SHP77 (cell line): Measurements from ENCODE around the gene AHSP.
"Not testable (repeated sequence)": the region's sequence is repeated elsewhere in the genome, so short reads cannot be mapped to it uniquely, and the experiment has no call there.

Experiments used
- DNase-seq, 2 experiments: peaks; one replicate each; lab custom pipeline; 2025; lab: John Stamatoyannopoulos, UW

AHSP gene

DNA sequence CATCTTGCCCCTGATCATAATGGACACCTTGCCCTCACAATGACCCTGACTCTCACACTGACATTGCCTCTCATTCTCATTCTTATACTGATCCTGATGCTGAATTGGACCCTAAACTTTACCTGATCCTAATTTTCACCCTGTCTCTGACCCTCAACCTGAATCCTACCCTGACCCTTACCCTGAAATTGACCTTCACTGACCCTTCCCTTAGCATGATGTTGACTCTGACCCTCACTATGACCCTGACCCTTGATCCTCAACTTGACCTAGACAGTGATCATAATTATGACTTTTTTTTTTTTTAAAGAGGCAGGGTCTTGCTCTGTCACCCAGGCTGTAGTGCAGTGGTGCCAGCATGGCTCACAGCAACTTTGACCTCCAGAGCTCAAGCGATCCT is 3.4 kb downstream of the AHSP start:
- no peak for DNase-seq

GRCh38 chr16:31532120-31532519 is 4.4 kb downstream of the AHSP start:
- DNase-seq, result no peak

GRCh38 chr16:31532896-31533295 is 5.2 kb downstream of the AHSP start:
- no peak for DNase-seq

DNA sequence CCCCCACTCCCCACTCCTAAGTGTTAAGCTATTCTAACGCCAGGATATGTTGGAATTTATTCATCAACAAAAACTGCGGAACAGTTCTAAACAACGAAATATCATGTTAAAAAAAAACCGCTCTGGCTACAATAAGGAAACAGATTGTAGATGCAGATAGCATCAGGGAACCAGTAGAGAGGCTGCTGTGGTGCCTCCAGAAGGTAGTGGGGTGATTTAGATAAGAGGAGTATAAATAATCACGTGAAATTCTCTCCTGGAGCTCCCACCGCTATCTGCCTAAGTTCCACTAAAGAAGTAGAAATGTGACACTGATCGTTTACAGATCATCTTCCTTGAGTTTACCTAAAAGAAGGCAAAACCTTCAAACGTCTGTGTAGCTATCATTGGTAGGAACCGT is 8.0 kb downstream of the AHSP start:
- DNase-seq, result no peak

DNA sequence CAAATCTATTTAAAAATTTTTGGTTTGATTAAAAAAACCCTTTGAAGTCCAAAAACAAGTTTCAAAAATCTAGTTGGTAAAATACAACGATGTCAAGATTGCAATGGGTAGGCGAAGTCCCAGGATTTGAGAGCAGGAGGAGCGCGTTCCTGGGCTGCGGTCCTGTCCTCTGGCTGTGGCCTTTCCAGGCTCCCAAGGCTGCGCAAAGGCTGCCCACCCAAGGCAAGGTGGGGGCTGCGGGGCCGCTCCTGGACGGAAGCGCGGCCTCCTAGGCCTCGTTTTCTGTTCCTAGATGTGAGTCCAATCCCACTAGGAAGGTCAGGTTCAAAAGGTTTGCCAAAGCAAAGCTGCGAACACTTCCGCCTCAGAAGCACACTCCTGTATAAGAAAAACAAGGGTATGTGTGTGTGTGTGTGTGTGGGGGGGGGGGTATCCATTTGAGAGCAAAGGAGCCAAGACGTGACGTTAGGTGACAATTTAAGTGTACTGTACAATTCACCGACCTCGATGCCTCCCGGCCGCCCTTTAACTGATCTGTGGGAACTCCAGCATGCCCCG is 9.2 kb downstream of the AHSP start:
- no peak for DNase-seq

GRCh38 chr16:31537362-31538242 is 9.9 kb downstream of the AHSP start:
- DNase-seq, result no peak

DNA sequence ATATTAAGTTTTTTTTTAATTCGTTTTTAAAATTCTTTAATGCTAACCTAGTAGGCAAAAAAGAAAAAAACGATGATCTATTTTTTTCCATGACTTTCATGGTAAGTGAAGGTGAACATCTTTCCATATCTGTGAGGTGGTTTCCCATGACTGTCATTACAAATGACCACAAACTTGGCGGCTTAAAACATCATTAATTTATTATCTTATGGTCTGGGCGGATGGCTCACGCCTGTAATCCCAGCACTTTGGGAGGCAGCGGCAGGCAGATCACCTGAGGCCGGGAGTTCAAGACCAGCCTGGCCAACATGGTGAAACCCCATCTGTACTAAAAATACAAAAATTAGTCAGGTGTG is 10.5 kb downstream of the AHSP start:
- DNase-seq, result not testable (repeated sequence)

DNA sequence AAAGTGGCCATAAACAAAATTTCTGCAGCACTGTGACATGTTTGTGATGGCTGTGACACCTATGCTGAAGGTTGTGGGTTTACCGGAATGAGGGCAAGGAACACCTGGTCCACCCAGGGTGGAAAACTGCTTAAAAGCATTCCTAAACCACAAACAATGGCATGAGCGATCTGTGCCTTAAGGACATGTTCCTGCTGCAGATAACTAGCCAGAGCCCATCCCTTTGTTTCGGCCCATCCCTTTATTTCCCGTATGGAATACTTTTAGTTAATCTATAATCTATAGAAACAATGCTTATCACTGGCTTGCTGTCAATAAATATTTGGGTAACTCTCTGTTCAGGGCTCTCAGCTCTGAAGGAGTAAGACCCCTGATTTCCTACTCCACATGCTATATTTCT is 12.1 kb downstream of the AHSP start:
- DNase-seq, result not testable (repeated sequence)

DNA sequence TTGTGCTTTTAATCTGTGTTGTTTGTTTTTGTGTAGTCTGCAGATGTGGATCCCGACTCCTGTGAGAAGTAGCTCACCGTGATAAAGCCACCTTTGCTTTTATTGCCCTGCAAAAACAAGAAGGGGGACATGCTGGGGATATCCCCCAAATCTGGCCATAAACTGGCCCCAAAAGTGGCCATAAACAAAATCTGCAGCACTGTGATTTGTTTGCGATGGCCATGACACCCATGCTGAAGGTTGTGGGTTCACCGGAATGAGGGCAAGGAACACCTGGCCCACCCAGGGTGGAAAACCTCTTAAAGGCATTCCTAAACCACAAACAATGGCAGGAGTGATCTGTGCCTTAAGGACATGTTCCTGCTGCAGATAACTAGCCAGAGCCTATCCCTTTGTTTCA is 15.1 kb downstream of the AHSP start:
- DNase-seq, result no peak

DNA sequence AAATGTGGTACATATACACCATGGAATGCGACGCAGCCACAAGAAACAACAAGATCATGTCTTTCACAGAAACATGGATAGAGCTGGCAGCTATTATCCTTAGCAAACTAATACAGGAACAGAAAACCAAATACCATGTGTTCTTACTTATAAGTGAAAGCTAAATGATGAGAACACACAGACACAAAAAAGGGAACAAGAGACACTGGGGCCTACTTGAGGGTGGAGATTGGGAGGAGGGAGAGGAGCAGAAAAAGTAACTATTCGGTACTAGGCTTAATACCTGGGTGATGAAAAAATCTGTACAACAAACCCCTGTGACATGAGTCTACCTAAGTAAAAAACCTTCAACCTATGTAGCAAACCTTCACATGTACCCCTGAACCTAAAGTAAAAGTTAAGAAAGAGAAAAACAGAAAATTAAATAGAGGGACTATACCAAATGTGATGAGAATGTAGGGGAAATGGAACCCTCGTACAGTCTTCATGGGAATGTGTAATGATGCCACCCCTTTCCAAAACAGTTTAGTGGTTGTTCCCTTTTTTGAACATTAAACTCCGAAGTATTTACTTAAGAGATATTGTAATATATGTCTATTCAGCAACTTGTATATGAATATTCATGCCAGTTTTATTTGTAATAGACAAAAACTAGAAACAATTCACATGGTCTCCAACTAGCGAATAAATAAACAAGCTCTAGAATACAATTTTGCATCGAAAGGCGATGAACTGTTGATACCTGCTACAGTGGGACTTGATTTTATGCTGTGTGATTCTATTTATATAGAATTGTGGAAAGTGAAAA is 33.9 kb downstream of the AHSP start:
- DNase-seq, result no peak

- DNase-seq, result no peak
Observed at GRCh38 chr16:31568577-31569359, 41.1 kb downstream of the AHSP start.

GRCh38 chr16:31569360-31569717 is 41.6 kb downstream of the AHSP start:
- DNase-seq, result no peak

- no peak for DNase-seq
Observed at GRCh38 chr16:31572821-31573220, 45.1 kb downstream of the AHSP start.

- not testable (repeated sequence) for DNase-seq
Observed at GRCh38 chr16:31574159-31574558, 46.5 kb downstream of the AHSP start.

- no peak for DNase-seq
Observed at GRCh38 chr16:31577411-31577810, 49.7 kb downstream of the AHSP start.
